ENCODE results near the gene GDF11. TPM values are rescaled to one million over a fixed set of nuclear protein-coding genes. Genes with fewer than 3 reads are reported as not detected.

GDF11 gene
- total and polyA plus RNA-seq, 2 donors from 2014 or later = 3.4 to 6.2 TPM

DNA sequence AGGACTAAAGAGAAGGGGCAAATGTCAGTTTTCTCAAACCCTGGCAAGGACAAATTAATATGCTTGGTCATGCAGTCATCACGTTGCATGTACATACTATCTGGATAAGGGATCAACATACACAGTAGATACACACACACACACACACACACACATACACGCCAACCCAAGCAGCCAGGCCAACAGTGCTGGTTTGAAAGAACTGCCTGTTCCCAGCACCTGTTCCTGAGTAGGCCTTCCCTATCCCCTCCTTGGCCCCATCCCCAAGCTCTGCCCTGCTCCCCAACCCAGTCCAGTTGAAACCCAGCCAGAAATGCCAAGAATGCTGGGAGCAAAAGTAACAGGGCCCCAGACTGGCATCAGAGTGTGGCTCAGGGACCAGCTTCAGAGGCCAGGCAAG lies 39.6 kb upstream of the GDF11 start:
- intact Hi-C loops (cut with DNase I) = no loop called here
- no peak overlapping the region for H3K4me3 ChIP-seq (ENCODE audit: low read length in 3 of 3)
- H3K4me1 ChIP-seq (ENCODE audit: control insufficient read depth in 2 of 3, insufficient read depth in 2 of 3, low read depth in 1 of 3, low read length in 3 of 3) = peaks cover 0 to 12% (median 8%) of the 10 kb centered on the region in 3 donors
- TF ChIP-seq, protein P1, sequence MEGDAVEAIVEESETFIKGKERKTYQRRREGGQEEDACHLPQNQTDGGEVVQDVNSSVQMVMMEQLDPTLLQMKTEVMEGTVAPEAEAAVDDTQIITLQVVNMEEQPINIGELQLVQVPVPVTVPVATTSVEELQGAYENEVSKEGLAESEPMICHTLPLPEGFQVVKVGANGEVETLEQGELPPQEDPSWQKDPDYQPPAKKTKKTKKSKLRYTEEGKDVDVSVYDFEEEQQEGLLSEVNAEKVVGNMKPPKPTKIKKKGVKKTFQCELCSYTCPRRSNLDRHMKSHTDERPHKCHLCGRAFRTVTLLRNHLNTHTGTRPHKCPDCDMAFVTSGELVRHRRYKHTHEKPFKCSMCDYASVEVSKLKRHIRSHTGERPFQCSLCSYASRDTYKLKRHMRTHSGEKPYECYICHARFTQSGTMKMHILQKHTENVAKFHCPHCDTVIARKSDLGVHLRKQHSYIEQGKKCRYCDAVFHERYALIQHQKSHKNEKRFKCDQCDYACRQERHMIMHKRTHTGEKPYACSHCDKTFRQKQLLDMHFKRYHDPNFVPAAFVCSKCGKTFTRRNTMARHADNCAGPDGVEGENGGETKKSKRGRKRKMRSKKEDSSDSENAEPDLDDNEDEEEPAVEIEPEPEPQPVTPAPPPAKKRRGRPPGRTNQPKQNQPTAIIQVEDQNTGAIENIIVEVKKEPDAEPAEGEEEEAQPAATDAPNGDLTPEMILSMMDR (IDR thresholded peaks at IDR 0.05; ENCODE audit: borderline replicate concordance, extremely low read depth, insufficient read depth) = no peak
- H3K27me3 ChIP-seq (ENCODE audit: control insufficient read depth, insufficient read depth, low read length) = no peaks in the 10 kb centered on the region
- no peaks in the 10 kb centered on the region for H3K36me3 ChIP-seq (ENCODE audit: control insufficient read depth in 2 of 3, insufficient read depth in 3 of 3, low read length in 3 of 3)
- H3K9me3 ChIP-seq (ENCODE audit: control insufficient read depth in 2 of 3, insufficient read depth in 1 of 3, low read length in 3 of 3) = no peaks in the 10 kb centered on the region
- DNase-seq (peak in 1 of 5 donors; percentile 32), FAIRE-seq (no peak)
- H3K27ac ChIP-seq (ENCODE audit: low read depth in 2 of 2, low read length in 2 of 2) = peak overlapping the region in 1 of 2 donors; percentile 4
- peak overlapping the region in 1 of 3 donors; percentile 26 for H3K9ac ChIP-seq (ENCODE audit: low read length in 3 of 3)

DNA sequence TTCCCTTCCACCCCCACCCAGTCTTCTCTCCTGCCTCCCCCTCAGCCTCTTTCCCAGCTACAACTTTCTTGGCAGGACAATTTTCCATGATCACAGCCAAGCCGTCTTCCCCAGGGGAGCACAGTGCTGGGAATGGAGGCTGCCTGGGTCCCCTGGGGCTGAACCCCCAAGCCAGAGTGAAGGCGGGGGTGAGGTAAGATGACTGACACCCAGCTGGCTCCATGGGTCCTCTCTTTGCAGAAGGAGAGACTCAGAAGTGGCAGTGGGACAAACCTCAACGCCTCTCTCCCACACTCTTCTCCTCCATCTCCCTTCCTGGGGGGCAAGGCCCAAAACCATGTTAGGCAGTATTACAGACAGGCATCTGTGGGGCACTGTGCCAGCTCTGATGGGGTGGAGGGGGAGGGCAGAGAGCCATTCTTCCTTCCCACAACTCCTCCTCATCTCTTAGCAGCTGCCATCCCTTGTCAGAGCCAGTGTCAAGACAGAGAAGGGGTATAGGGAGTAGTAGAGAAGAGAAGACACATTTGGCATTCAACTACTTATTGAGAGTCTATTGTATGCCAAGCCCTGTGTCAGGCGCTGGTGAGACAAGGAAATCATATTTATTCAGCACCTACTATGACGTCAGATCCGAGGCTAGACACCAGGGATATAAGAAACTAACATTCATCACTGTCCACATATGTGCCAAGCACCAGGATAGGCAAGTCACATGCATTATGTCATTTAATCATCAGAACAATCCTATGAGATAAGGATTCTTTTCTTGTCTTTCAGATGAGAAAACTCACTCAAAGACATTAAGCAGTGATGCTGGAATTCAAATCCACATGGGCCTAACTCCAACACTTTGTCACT lies 38.8 kb upstream of the GDF11 start:
- H3K4me1 ChIP-seq (ENCODE audit: control insufficient read depth in 2 of 3, insufficient read depth in 2 of 3, low read depth in 1 of 3, low read length in 3 of 3) = peaks cover 0 to 15% (median 8%) of the 10 kb centered on the region in 3 donors
- intact Hi-C loops (cut with DNase I) = no loop called here
- no peaks in the 10 kb centered on the region for H3K9me3 ChIP-seq (ENCODE audit: control insufficient read depth in 2 of 3, insufficient read depth in 1 of 3, low read length in 3 of 3)
- no peaks in the 10 kb centered on the region for H3K27me3 ChIP-seq (ENCODE audit: control insufficient read depth, insufficient read depth, low read length)
- TF ChIP-seq, protein P1 (IDR thresholded peaks at IDR 0.05; ENCODE audit: borderline replicate concordance, extremely low read depth, insufficient read depth) = no peak
- no peak for FAIRE-seq
- no peak overlapping the region for H3K4me3 ChIP-seq (ENCODE audit: low read length in 3 of 3)
- no peak overlapping the region for H3K9ac ChIP-seq (ENCODE audit: low read length in 3 of 3)
- H3K27ac ChIP-seq (ENCODE audit: low read depth in 2 of 2, low read length in 2 of 2) = peak overlapping the region in 1 of 2 donors; percentile 4
- no peaks in the 10 kb centered on the region for H3K36me3 ChIP-seq (ENCODE audit: control insufficient read depth in 2 of 3, insufficient read depth in 3 of 3, low read length in 3 of 3)
- peak in 1 of 5 donors; percentile 66 for DNase-seq

- Histone ChIP-seq H3K27ac (ENCODE audit: low read depth in 2 of 2, low read length in 2 of 2) (no peak overlapping the region), H3K27me3 (ENCODE audit: control insufficient read depth, insufficient read depth, low read length) (no peaks in the 10 kb centered on the region), H3K36me3 (ENCODE audit: control insufficient read depth in 2 of 3, insufficient read depth in 3 of 3, low read length in 3 of 3) (no peaks in the 10 kb centered on the region), H3K9me3 (ENCODE audit: control insufficient read depth in 2 of 3, insufficient read depth in 1 of 3, low read length in 3 of 3) (no peaks in the 10 kb centered on the region), H3K4me1 (ENCODE audit: control insufficient read depth in 2 of 3, insufficient read depth in 2 of 3, low read depth in 1 of 3, low read length in 3 of 3) (peaks cover 0 to 15% (median 8%) of the 10 kb centered on the region in 3 donors), H3K4me3 (ENCODE audit: low read length in 3 of 3) (no peak overlapping the region), H3K9ac (ENCODE audit: low read length in 3 of 3) (no peak overlapping the region)
- TF ChIP-seq, protein P1 (IDR thresholded peaks at IDR 0.05; ENCODE audit: borderline replicate concordance, extremely low read depth, insufficient read depth) = no peak
- intact Hi-C loops (cut with DNase I) = no loop called here
- FAIRE-seq (no peak), DNase-seq (peak in 1 of 5 donors; percentile 37)
Measured at GRCh38 chr12:55704824-55705718, 37.9 kb upstream of the GDF11 start.

All from kidney (tissue), 14 donors.